GM23338 (cell line): Measurements from ENCODE around the gene FBXW4.

Source experiments
- CREB1 ChIP-seq: fragments of 250-450 bp; sonication (Bioruptor Pico); IDR thresholded peaks from 2 replicates; pipeline ENCODE4 v1.5.0; 2020; ENCODE audit warnings: low read depth, mild to moderate bottlenecking, moderate library complexity
- EZH2 ChIP-seq: fragments of 200-600 bp; sonication (generic); IDR thresholded peaks from one replicate; pipeline ENCODE4 v1.8.0; 2017; ENCODE audit warnings: antibody characterized with exemption, mild to moderate bottlenecking, low read depth; ENCODE audit not compliant: unreplicated experiment
- EZH2phosphoT487 ChIP-seq: fragments of 200-600 bp; sonication (generic); IDR thresholded peaks from one replicate; pipeline ENCODE4 v1.8.1; 2018; ENCODE audit warnings: antibody characterized with exemption; ENCODE audit not compliant: unreplicated experiment
- JUNB ChIP-seq: IDR thresholded peaks from one replicate; pipeline ENCODE4 v1.6.1; 2016; ENCODE audit warnings: antibody characterized with exemption; ENCODE audit not compliant: unreplicated experiment
- NANOG ChIP-seq: IDR thresholded peaks from 2 replicates; pipeline ENCODE4 v1.6.1; 2016; ENCODE audit warnings: antibody characterized with exemption, borderline replicate concordance
- POLR2AphosphoS5 ChIP-seq: IDR thresholded peaks from 2 replicates; pipeline ENCODE4 v1.6.1; 2016; ENCODE audit warnings: antibody characterized with exemption, low read depth
- STAT1 ChIP-seq: IDR thresholded peaks from one replicate; pipeline ENCODE4 v1.6.1; 2016; ENCODE audit warnings: antibody characterized with exemption; ENCODE audit not compliant: unreplicated experiment
- ZNF331 ChIP-seq: fragments of 250-450 bp; sonication (Bioruptor Pico); IDR thresholded peaks from 2 replicates; pipeline ENCODE4 v1.5.0; 2020; ENCODE audit warnings: low read depth, mild to moderate bottlenecking, moderate library complexity
- TF ChIP-seq, protein P1 (sequence below): IDR thresholded peaks from one replicate; pipeline ENCODE4 v1.6.1; 2018; ENCODE audit warnings: antibody characterized with exemption; ENCODE audit not compliant: unreplicated experiment
- TF ChIP-seq, protein P2 (sequence below), 2 experiments: fragments of 200-600 bp in 1 of 2; sonication (generic) in 1 of 2; conservative IDR thresholded peaks; 2 replicates each; pipeline versions ENCODE4 v1.5.1 to v1.6.1; 2016 to 2017; ENCODE audit warnings: antibody characterized with exemption in 2 of 2, low read depth in 2 of 2, mild to moderate bottlenecking in 2 of 2, moderate library complexity in 1 of 2
- TF ChIP-seq, protein P3 (sequence below): IDR thresholded peaks from 2 replicates; pipeline ENCODE4 v1.6.1; 2016; ENCODE audit warnings: antibody characterized with exemption
- TF ChIP-seq, protein P4 (sequence below): fragments of 250-450 bp; sonication (Bioruptor Pico); IDR thresholded peaks from 2 replicates; pipeline ENCODE4 v1.5.0; 2020; ENCODE audit warnings: mild to moderate bottlenecking, moderate library complexity

DNA sequence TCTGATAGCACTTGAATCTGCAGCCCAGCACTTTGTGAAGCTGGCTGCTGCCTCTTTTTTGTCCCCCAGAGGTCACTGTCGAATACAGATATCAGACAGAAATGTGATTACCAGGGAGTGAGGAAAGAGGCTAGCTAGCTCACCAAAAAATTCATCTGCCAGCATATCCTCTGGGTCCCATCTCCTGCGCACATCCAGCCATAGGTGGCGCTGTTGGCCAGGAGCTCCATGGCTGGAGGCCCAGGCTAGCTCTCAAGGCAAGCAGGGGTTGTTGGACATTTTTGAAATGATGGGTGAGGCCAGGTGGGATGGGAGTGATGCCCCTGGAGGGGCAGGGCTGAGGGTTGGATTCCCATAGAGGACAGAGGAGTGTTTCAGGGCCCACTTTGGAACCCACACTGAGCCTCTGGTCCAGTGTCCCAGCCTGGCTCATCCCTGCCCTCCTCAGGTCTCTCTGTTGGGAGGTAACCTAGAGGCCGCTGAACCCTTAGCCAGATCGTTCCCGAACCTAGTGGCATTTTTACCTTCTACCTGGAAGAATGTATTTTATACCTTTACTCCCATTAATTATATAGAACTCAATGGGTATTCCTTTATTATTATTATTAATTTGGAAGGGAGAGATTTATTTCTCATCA lies 92.1 kb downstream of the FBXW4 start:
- TF ChIP-seq, protein P1, sequence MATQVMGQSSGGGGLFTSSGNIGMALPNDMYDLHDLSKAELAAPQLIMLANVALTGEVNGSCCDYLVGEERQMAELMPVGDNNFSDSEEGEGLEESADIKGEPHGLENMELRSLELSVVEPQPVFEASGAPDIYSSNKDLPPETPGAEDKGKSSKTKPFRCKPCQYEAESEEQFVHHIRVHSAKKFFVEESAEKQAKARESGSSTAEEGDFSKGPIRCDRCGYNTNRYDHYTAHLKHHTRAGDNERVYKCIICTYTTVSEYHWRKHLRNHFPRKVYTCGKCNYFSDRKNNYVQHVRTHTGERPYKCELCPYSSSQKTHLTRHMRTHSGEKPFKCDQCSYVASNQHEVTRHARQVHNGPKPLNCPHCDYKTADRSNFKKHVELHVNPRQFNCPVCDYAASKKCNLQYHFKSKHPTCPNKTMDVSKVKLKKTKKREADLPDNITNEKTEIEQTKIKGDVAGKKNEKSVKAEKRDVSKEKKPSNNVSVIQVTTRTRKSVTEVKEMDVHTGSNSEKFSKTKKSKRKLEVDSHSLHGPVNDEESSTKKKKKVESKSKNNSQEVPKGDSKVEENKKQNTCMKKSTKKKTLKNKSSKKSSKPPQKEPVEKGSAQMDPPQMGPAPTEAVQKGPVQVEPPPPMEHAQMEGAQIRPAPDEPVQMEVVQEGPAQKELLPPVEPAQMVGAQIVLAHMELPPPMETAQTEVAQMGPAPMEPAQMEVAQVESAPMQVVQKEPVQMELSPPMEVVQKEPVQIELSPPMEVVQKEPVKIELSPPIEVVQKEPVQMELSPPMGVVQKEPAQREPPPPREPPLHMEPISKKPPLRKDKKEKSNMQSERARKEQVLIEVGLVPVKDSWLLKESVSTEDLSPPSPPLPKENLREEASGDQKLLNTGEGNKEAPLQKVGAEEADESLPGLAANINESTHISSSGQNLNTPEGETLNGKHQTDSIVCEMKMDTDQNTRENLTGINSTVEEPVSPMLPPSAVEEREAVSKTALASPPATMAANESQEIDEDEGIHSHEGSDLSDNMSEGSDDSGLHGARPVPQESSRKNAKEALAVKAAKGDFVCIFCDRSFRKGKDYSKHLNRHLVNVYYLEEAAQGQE = no peak
- TF ChIP-seq, protein P2, sequence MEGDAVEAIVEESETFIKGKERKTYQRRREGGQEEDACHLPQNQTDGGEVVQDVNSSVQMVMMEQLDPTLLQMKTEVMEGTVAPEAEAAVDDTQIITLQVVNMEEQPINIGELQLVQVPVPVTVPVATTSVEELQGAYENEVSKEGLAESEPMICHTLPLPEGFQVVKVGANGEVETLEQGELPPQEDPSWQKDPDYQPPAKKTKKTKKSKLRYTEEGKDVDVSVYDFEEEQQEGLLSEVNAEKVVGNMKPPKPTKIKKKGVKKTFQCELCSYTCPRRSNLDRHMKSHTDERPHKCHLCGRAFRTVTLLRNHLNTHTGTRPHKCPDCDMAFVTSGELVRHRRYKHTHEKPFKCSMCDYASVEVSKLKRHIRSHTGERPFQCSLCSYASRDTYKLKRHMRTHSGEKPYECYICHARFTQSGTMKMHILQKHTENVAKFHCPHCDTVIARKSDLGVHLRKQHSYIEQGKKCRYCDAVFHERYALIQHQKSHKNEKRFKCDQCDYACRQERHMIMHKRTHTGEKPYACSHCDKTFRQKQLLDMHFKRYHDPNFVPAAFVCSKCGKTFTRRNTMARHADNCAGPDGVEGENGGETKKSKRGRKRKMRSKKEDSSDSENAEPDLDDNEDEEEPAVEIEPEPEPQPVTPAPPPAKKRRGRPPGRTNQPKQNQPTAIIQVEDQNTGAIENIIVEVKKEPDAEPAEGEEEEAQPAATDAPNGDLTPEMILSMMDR (conservative IDR thresholded peaks at IDR 0.05; ENCODE audit: low read depth in 2 of 2) = peak; percentile 99 to 100
- no peak for TF ChIP-seq EZH2
- no peak for TF ChIP-seq CREB1
- TF ChIP-seq POLR2AphosphoS5 = no peak
- no peak for TF ChIP-seq EZH2phosphoT487
- no peak for TF ChIP-seq NANOG
- TF ChIP-seq JUNB = no peak
- TF ChIP-seq, protein P3, sequence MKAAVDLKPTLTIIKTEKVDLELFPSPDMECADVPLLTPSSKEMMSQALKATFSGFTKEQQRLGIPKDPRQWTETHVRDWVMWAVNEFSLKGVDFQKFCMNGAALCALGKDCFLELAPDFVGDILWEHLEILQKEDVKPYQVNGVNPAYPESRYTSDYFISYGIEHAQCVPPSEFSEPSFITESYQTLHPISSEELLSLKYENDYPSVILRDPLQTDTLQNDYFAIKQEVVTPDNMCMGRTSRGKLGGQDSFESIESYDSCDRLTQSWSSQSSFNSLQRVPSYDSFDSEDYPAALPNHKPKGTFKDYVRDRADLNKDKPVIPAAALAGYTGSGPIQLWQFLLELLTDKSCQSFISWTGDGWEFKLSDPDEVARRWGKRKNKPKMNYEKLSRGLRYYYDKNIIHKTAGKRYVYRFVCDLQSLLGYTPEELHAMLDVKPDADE = no peak
- TF ChIP-seq ZNF331 (CRISPR knock-in tag) = no peak
- TF ChIP-seq, protein P4, sequence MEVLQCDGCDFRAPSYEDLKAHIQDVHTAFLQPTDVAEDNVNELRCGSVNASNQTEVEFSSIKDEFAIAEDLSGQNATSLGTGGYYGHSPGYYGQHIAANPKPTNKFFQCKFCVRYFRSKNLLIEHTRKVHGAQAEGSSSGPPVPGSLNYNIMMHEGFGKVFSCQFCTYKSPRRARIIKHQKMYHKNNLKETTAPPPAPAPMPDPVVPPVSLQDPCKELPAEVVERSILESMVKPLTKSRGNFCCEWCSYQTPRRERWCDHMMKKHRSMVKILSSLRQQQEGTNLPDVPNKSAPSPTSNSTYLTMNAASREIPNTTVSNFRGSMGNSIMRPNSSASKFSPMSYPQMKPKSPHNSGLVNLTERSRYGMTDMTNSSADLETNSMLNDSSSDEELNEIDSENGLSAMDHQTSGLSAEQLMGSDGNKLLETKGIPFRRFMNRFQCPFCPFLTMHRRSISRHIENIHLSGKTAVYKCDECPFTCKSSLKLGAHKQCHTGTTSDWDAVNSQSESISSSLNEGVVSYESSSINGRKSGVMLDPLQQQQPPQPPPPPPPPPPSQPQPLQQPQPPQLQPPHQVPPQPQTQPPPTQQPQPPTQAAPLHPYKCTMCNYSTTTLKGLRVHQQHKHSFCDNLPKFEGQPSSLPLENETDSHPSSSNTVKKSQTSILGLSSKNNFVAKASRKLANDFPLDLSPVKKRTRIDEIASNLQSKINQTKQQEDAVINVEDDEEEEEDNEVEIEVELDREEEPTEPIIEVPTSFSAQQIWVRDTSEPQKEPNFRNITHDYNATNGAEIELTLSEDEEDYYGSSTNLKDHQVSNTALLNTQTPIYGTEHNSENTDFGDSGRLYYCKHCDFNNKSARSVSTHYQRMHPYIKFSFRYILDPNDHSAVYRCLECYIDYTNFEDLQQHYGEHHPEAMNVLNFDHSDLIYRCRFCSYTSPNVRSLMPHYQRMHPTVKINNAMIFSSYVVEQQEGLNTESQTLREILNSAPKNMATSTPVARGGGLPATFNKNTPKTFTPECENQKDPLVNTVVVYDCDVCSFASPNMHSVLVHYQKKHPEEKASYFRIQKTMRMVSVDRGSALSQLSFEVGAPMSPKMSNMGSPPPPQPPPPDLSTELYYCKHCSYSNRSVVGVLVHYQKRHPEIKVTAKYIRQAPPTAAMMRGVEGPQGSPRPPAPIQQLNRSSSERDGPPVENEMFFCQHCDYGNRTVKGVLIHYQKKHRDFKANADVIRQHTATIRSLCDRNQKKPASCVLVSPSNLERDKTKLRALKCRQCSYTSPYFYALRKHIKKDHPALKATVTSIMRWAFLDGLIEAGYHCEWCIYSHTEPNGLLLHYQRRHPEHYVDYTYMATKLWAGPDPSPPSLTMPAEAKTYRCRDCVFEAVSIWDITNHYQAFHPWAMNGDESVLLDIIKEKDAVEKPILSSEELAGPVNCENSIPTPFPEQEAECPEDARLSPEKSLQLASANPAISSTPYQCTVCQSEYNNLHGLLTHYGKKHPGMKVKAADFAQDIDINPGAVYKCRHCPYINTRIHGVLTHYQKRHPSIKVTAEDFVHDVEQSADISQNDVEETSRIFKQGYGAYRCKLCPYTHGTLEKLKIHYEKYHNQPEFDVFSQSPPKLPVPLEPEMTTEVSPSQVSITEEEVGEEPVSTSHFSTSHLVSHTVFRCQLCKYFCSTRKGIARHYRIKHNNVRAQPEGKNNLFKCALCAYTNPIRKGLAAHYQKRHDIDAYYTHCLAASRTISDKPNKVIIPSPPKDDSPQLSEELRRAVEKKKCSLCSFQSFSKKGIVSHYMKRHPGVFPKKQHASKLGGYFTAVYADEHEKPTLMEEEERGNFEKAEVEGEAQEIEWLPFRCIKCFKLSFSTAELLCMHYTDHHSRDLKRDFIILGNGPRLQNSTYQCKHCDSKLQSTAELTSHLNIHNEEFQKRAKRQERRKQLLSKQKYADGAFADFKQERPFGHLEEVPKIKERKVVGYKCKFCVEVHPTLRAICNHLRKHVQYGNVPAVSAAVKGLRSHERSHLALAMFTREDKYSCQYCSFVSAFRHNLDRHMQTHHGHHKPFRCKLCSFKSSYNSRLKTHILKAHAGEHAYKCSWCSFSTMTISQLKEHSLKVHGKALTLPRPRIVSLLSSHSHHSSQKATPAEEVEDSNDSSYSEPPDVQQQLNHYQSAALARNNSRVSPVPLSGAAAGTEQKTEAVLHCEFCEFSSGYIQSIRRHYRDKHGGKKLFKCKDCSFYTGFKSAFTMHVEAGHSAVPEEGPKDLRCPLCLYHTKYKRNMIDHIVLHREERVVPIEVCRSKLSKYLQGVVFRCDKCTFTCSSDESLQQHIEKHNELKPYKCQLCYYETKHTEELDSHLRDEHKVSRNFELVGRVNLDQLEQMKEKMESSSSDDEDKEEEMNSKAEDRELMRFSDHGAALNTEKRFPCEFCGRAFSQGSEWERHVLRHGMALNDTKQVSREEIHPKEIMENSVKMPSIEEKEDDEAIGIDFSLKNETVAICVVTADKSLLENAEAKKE (CRISPR knock-in tag) = no peak
- TF ChIP-seq STAT1 = no peak
